Thyroid gland (tissue), 4 donors: Measurements from ENCODE around the gene VWA5B1.

Source experiments
- CTCF ChIP-seq, 6 experiments: fragments of 200-600 bp in 3 of 6; fragments of 450-650 bp in 3 of 6; sonication (generic) in 3 of 6; IDR thresholded peaks; one replicate each; pipeline ENCODE4 v1.5.1; 2016 to 2019; ENCODE audit warnings: antibody characterized with exemption in 6 of 6, mild to moderate bottlenecking in 2 of 6, inconsistent platforms in 1 of 6, moderate library complexity in 1 of 6
- POLR2A ChIP-seq, 2 donors: fragments of 450-650 bp; IDR thresholded peaks; one replicate each; pipeline ENCODE4 v1.6.1; 2017; ENCODE audit warnings: antibody characterized with exemption in 2 of 2, mild to moderate bottlenecking in 2 of 2, moderate library complexity in 1 of 2

DNA sequence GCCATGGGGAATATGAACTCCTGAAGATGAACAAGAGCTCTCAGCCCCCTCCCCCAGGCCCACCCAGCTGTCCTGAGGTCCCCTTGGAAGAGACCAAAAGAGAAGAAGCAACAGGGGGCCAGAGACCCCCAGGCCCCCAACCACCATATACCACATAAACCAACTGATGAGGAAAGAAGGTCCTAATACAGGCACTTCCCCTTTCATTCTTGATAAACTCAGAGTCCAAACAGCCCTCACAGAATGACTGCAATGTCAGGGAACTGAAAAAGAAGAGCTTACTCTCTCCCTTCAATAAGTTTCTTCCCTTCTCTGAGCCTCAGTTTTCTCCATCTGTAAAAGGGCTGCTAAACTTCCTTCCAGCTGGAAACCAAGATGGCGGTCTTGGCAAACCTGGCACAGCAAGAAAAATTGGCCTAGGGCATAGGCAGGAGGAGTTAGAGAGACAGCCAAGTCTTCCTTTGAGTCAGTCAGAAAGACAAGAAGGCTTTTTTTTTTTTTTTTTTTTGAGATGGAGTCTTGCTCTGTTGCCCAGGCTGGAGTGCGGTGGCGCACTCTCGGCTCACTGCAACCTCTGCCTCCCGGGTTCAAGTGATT is 90.5 kb downstream of the VWA5B1 start:
- TF ChIP-seq POLR2A (IDR thresholded peaks at IDR 0.05) = no peak
- no peak for TF ChIP-seq CTCF (IDR thresholded peaks at IDR 0.05)
